ENCODE results near the gene ARID5B.

Gene ARID5B

GRCh38 chr10:61974601-61975390 is 73.3 kb downstream of the ARID5B start (continued):
- TF ChIP-seq PBX3 (CRISPR knock-in tag; IDR thresholded peaks at IDR 0.05): no peak
- TF ChIP-seq, protein P1, sequence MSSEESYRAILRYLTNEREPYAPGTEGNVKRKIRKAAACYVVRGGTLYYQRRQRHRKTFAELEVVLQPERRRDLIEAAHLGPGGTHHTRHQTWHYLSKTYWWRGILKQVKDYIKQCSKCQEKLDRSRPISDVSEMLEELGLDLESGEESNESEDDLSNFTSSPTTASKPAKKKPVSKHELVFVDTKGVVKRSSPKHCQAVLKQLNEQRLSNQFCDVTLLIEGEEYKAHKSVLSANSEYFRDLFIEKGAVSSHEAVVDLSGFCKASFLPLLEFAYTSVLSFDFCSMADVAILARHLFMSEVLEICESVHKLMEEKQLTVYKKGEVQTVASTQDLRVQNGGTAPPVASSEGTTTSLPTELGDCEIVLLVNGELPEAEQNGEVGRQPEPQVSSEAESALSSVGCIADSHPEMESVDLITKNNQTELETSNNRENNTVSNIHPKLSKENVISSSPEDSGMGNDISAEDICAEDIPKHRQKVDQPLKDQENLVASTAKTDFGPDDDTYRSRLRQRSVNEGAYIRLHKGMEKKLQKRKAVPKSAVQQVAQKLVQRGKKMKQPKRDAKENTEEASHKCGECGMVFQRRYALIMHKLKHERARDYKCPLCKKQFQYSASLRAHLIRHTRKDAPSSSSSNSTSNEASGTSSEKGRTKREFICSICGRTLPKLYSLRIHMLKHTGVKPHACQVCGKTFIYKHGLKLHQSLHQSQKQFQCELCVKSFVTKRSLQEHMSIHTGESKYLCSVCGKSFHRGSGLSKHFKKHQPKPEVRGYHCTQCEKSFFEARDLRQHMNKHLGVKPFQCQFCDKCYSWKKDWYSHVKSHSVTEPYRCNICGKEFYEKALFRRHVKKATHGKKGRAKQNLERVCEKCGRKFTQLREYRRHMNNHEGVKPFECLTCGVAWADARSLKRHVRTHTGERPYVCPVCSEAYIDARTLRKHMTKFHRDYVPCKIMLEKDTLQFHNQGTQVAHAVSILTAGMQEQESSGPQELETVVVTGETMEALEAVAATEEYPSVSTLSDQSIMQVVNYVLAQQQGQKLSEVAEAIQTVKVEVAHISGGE (tag by site-specific recombination; conservative IDR thresholded peaks at IDR 0.05; ENCODE audit: low read depth): no peak
- peak; percentile 61; the same call in 1 of the 2 replicates for TF ChIP-seq PRDM4 (tag by site-specific recombination; IDR thresholded peaks at IDR 0.05)
- TF ChIP-seq, protein P2, sequence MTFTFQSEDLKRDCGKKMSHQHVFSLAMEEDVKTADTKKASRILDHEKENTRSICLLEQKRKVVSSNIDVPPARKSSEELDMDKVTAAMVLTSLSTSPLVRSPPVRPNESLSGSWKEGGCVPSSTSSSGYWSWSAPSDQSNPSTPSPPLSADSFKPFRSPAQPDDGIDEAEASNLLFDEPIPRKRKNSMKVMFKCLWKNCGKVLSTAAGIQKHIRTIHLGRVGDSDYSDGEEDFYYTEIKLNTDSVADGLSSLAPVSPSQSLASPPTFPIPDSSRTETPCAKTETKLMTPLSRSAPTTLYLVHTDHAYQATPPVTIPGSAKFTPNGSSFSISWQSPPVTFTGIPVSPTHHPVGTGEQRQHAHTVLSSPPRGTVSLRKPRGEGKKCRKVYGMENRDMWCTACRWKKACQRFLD (tag by site-specific recombination; IDR thresholded peaks at IDR 0.05): no peak
- no peak for TF ChIP-seq ZNF664 (tag by site-specific recombination; IDR thresholded peaks at IDR 0.05)
- TF ChIP-seq ZNF292 (tag by site-specific recombination; IDR thresholded peaks at IDR 0.05; ENCODE audit: borderline replicate concordance, low read depth): no peak
- TF ChIP-seq ZNF214 (tag by site-specific recombination; IDR thresholded peaks at IDR 0.05; ENCODE audit: borderline replicate concordance): peak; percentile 77; the same call in 1 of the 2 replicates
- peak; percentile 71 for TF ChIP-seq OSR2 (tag by site-specific recombination; IDR thresholded peaks at IDR 0.05)
- no peak for TF ChIP-seq ZNF530 (tag by site-specific recombination; IDR thresholded peaks at IDR 0.05; ENCODE audit: low read depth)
- no peak for TF ChIP-seq ZNF654 (tag by site-specific recombination; IDR thresholded peaks at IDR 0.05; ENCODE audit: low read depth)
- TF ChIP-seq KLF16 (tag by site-specific recombination; IDR thresholded peaks at IDR 0.05): no peak
- TF ChIP-seq ZNF184 (tag by site-specific recombination; IDR thresholded peaks at IDR 0.05): peak; percentile 92
- no peak for TF ChIP-seq ZNF175 (tag by site-specific recombination; IDR thresholded peaks at IDR 0.05)
- TF ChIP-seq GLIS1 (tag by site-specific recombination; IDR thresholded peaks at IDR 0.05): no peak
- peak; percentile 77 for TF ChIP-seq ZNF18 (tag by site-specific recombination; IDR thresholded peaks at IDR 0.05)
- TF ChIP-seq ZNF585B (tag by site-specific recombination; IDR thresholded peaks at IDR 0.05): no peak
- TF ChIP-seq, protein P3, sequence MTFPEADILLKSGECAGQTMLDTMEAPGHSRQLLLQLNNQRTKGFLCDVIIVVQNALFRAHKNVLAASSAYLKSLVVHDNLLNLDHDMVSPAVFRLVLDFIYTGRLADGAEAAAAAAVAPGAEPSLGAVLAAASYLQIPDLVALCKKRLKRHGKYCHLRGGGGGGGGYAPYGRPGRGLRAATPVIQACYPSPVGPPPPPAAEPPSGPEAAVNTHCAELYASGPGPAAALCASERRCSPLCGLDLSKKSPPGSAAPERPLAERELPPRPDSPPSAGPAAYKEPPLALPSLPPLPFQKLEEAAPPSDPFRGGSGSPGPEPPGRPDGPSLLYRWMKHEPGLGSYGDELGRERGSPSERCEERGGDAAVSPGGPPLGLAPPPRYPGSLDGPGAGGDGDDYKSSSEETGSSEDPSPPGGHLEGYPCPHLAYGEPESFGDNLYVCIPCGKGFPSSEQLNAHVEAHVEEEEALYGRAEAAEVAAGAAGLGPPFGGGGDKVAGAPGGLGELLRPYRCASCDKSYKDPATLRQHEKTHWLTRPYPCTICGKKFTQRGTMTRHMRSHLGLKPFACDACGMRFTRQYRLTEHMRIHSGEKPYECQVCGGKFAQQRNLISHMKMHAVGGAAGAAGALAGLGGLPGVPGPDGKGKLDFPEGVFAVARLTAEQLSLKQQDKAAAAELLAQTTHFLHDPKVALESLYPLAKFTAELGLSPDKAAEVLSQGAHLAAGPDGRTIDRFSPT (tag by site-specific recombination; IDR thresholded peaks at IDR 0.05): peak; percentile 66; the same call in 1 of the 2 replicates
- peak; percentile 80; the same call in 1 of the 2 replicates for TF ChIP-seq ZNF544 (tag by site-specific recombination; IDR thresholded peaks at IDR 0.05)
- no peak for TF ChIP-seq HOXD13 (CRISPR knock-in tag; IDR thresholded peaks at IDR 0.05; ENCODE audit: borderline replicate concordance)
- TF ChIP-seq ZNF639 (tag by site-specific recombination; IDR thresholded peaks at IDR 0.05): no peak; the same call in 1 of the 2 replicates
- no peak for TF ChIP-seq ZNF76 (tag by site-specific recombination; IDR thresholded peaks at IDR 0.05; ENCODE audit: borderline replicate concordance, low read depth)

Measured in HEK293 (cell line).